Measurements from ENCODE around the gene DTX4.

DTX4 gene

GRCh38 chr11:59216641-59217564 lies 45.0 kb downstream of the DTX4 start:
- no peak for DNase-seq (ENCODE audit: extremely low read depth in 1 of 2, low read depth in 1 of 2)

DNA sequence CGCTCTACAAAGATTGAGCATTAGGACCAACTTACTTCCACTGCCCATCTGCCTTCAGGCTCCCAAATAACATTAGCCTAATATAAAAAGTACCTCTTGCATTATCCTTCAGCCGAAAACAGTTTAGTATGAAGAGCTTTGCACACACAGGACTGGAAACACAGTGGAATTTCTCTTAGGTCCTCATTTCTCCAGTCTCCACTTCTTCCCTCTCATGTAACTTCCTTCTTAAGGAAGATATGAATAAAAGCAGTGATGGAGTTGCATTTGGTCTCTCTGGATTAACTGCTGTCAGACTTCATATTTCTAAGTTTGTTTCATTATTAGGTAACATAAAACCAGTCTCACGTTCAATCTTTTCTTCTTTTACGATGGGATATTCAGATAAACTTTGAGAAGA lies 46.4 kb downstream of the DTX4 start:
- no peak for DNase-seq (ENCODE audit: extremely low read depth in 1 of 2, low read depth in 1 of 2)

- no peak for DNase-seq (ENCODE audit: extremely low read depth in 1 of 2, low read depth in 1 of 2)
Measured at GRCh38 chr11:59218893-59219292, 47.0 kb downstream of the DTX4 start.

GRCh38 chr11:59219836-59220235 lies 47.9 kb downstream of the DTX4 start:
- no peak for DNase-seq (ENCODE audit: extremely low read depth in 1 of 2, low read depth in 1 of 2)

DNA sequence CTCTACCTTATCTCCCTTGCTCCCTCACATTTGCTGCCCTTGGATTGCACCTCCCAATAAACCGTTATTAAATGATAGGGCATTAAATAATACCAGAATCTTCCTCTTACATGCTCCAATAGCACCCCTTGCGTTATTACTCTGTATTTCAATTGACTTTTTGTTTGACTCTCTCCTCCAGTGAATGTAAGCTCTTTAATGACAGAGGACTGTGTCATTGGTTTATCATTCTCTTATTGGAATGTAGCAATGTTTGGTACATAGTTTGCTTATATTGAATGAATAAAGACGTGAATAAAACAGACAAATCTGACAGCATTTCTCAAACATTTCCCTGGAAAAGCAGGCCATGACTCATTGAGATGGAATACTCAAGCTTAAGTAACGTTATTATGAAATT lies 49.5 kb downstream of the DTX4 start:
- DNase-seq (ENCODE audit: extremely low read depth in 1 of 2, low read depth in 1 of 2) = no peak

GRCh38 chr11:59222464-59223060 lies 50.6 kb downstream of the DTX4 start:
- no peak for DNase-seq (ENCODE audit: extremely low read depth in 1 of 2, low read depth in 1 of 2)

DNA sequence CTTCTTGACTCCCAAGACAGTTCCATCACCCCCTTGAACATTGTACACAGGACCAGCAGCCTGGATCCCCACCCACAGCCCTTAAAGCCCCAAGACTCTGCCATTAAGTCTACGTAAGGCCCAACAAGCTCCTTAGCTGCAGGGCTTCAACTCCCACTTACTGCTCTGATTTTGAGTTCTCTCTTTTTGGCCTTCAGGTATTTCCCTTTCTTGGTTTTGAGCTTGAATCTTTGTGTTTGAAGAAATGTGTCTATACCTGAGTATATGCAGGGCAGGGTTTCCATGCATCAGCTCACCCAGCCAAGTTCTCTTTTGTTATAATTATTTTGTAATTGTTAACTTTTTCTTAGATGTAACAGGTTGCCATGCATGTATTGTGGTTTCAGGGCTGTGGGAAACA lies 51.2 kb downstream of the DTX4 start:
- no peak for DNase-seq (ENCODE audit: extremely low read depth in 1 of 2, low read depth in 1 of 2)

GRCh38 chr11:59223611-59224010 lies 51.7 kb downstream of the DTX4 start:
- DNase-seq (ENCODE audit: extremely low read depth in 1 of 2, low read depth in 1 of 2) = no peak

DNA sequence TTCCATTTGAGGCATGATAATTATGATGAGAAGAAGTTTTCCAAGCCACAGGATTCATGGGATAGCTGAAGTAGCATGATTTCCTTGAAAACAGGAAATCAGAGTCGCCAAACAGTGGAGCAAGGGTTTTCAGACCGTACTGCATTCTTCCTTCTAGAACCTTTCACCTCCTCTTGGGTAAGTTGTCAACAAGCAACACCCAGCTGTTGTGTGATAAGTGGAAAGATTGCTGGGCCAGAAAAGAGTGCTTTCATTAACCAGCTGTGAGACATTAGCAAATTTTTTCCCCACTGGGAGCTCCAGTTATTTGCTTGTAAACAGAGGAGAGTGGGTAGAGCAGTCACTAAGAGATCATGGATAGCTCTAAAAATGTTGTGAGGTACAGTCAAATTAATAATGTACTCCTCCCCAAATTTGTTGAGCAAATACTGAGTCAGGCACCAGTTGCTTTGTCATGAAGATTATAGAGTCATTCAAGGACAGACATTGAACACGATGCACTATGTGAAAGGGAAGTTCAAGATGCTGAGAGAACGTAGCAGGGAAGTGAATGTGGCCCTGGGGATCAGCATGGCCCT lies 52.5 kb downstream of the DTX4 start:
- no peak for DNase-seq (ENCODE audit: extremely low read depth in 1 of 2, low read depth in 1 of 2)

GRCh38 chr11:59225017-59225416 lies 53.1 kb downstream of the DTX4 start:
- no peak for DNase-seq (ENCODE audit: extremely low read depth in 1 of 2, low read depth in 1 of 2)

DNA sequence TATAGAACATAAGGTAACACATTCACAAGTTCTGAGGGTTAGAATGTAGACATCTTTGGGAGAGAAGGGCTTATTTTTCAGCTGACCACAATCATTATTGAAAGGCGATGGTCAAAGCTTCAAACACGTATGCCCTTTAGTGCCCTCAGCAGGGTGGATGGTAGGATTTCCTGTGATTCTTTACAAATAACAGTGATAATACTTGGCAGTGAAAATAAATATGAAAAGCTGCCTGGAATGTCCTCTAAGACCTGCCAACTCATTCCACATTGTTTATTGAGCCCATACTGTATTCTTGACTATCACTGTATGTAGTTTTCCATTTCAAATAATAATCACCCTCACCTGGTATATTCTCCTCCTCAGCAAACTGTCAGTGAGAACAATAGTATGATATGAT lies 54.5 kb downstream of the DTX4 start:
- no peak for DNase-seq (ENCODE audit: extremely low read depth in 1 of 2, low read depth in 1 of 2)

GRCh38 chr11:59240322-59240721 lies 68.4 kb downstream of the DTX4 start:
- no peak for DNase-seq (ENCODE audit: extremely low read depth in 1 of 2, low read depth in 1 of 2)

DNA sequence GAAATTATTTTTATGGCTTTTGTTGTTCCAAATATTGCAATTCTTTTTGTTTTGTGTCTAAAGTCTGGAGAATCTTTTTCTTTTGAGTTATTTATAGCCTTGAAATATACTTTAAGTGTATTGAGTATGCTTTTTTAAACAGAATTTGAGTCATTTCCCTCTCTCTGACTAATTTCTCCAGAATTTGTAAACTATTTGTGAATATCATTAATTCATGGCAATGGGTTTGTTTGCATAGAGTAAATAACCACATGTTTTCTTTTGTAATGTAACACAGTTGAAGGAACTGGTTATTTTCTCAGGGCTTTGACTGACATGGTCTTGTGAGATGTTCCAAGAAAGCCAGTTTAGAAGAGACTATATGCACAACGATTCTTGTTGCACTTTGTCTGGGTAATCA lies 71.7 kb downstream of the DTX4 start:
- no peak for DNase-seq (ENCODE audit: extremely low read depth in 1 of 2, low read depth in 1 of 2)

DNA sequence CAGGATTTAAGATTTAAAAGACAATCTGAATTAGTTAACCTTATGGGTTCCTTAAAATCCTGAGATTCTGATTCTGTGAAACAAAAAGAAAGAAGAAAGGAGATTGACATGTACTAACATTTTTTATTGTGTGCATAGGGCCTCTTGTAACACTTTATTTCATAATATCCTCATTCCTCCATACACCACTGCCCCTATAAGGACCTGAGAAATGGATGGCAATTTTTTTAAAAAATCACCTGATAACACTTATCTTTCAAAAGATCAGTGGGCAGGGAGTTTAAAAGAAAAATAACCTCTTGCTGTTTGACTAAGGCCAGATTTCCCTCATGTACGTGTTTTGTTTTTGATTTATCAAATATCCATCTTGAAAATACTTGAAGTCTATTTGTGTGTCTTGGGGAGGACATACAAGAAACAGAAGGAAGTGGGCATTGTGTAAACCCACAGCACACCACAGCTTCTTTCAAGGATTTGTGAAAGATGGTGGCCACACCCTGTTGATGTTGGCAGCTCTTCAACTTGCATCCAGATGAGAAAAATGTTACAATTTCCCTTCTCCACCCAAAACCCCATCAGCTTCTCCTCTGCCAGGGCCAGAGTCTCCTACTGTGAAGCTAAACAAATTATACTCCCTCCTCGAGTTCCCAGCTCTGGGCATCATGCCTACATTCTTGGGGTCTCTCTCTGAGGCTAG lies 75.7 kb downstream of the DTX4 start:
- no peak for DNase-seq (ENCODE audit: extremely low read depth in 1 of 2, low read depth in 1 of 2)

GRCh38 chr11:59249535-59249934 lies 77.6 kb downstream of the DTX4 start:
- no peak for DNase-seq (ENCODE audit: extremely low read depth in 1 of 2, low read depth in 1 of 2)

- no peak for DNase-seq (ENCODE audit: extremely low read depth in 1 of 2, low read depth in 1 of 2)
Measured at GRCh38 chr11:59253001-59253400, 81.1 kb downstream of the DTX4 start.

DNA sequence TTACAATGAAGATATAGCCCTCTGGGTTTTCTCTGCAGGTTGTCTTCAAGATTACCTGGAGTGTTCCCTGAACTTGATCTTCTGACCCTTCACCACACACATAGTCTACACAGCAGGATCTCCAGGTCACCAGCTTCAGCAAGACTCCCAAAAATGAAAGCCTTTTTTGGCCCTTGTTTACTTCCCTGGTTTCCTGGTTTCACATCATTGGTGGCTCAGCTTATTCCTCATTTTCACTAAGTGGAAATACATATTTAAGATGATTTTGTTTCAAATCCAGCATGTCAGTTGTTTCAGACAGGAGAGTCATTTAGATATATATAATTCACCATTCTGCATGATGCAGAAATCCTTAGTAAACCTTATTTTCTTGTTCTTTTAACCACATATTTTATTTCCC lies 82.4 kb downstream of the DTX4 start:
- DNase-seq (ENCODE audit: extremely low read depth in 1 of 2, low read depth in 1 of 2) = no peak

GRCh38 chr11:59255281-59255680 lies 83.3 kb downstream of the DTX4 start:
- no peak for DNase-seq (ENCODE audit: extremely low read depth in 1 of 2, low read depth in 1 of 2)

All from activated CD8-positive, alpha-beta memory T cell treated with anti-CD3 and anti-CD28 coated beads for 1 hour (primary cell).